GM18861 (cell line): Measurements from ENCODE around the gene ADH1C.
A peak's percentile ranks its signal among the peaks of the same experiment; 100 is the strongest.
"Not testable (repeated sequence)": the region's sequence is repeated elsewhere in the genome, so short reads cannot be mapped to it uniquely, and the experiment has no call there.

Experiments
- ATAC-seq: cut with Tn5 transposase; IDR thresholded peaks from one replicate; pipeline ENCODE4 v1.9.1; 2021; ENCODE audit not compliant: unreplicated experiment

ADH1C gene

GRCh38 chr4:99359480-99360204 is 7.1 kb upstream of the ADH1C start:
- ATAC-seq: no peak

GRCh38 chr4:99357948-99358347 is 5.4 kb upstream of the ADH1C start:
- no peak for ATAC-seq

GRCh38 chr4:99356992-99357391 is 4.4 kb upstream of the ADH1C start:
- peak; percentile 92 for ATAC-seq

- not testable (repeated sequence) for ATAC-seq
Measured at GRCh38 chr4:99356149-99356548, 3.6 kb upstream of the ADH1C start.

- no peak for ATAC-seq
Measured at GRCh38 chr4:99351487-99351886, 1.1 kb downstream of the ADH1C start.

GRCh38 chr4:99349338-99349737 is 3.2 kb downstream of the ADH1C start:
- no peak for ATAC-seq

GRCh38 chr4:99342624-99343023 is 9.9 kb downstream of the ADH1C start:
- not testable (repeated sequence) for ATAC-seq

- no peak for ATAC-seq
Measured at GRCh38 chr4:99341426-99341825, 11.1 kb downstream of the ADH1C start.

GRCh38 chr4:99339172-99339571 is 13.4 kb downstream of the ADH1C start:
- ATAC-seq: no peak

- no peak for ATAC-seq
Measured at GRCh38 chr4:99336553-99336952, 16.0 kb downstream of the ADH1C start.

- ATAC-seq: no peak
Measured at GRCh38 chr4:99334880-99335279, 17.7 kb downstream of the ADH1C start.

- ATAC-seq: no peak
Measured at GRCh38 chr4:99330648-99331047, 21.9 kb downstream of the ADH1C start.

GRCh38 chr4:99329876-99330275 is 22.7 kb downstream of the ADH1C start:
- ATAC-seq: no peak

GRCh38 chr4:99324979-99325378 is 27.6 kb downstream of the ADH1C start:
- ATAC-seq: no peak

- no peak for ATAC-seq
Measured at GRCh38 chr4:99324361-99324760, 28.2 kb downstream of the ADH1C start.

GRCh38 chr4:99323756-99324155 is 28.8 kb downstream of the ADH1C start:
- no peak for ATAC-seq

- ATAC-seq: no peak
Measured at GRCh38 chr4:99321241-99322191, 31.0 kb downstream of the ADH1C start, which contains the start of gene ADH1B. TSS of gene ADH1B (minus strand) at chr4:99321401. CDS start at chr4:99321331, 70 bp downstream.

- not testable (repeated sequence) for ATAC-seq
Measured at GRCh38 chr4:99317811-99318210, 34.7 kb downstream of the ADH1C start.

- no peak for ATAC-seq
Measured at GRCh38 chr4:99317354-99317753, 35.2 kb downstream of the ADH1C start.

- no peak for ATAC-seq
Measured at GRCh38 chr4:99315839-99316238, 36.7 kb downstream of the ADH1C start.

GRCh38 chr4:99314211-99314610 is 38.3 kb downstream of the ADH1C start:
- no peak for ATAC-seq

GRCh38 chr4:99310389-99310788 is 42.2 kb downstream of the ADH1C start:
- no peak for ATAC-seq
